HepG2 (cell line): Measurements from ENCODE around the gene NFE2L1. TPM values are rescaled to one million over a fixed set of nuclear protein-coding genes. Genes with fewer than 3 reads are reported as not detected.
A peak's percentile ranks its signal among the peaks of the same experiment; 100 is the strongest.

ENCODE experiments used
- HMG20B ChIP-seq: conservative IDR thresholded peaks from 2 replicates; pipeline ENCODE4 v1.6.1; 2016; ENCODE audit warnings: missing genetic modification reagents, missing compliant biosample characterization
- HNF1A ChIP-seq, 2 experiments: sonication (generic) in 1 of 2; formaldehyde crosslinking in 1 of 2; IDR thresholded peaks; 2 replicates each; pipeline versions ENCODE4 v1.4.0 to v1.6.1; 2016 to 2020; ENCODE audit warnings: borderline replicate concordance in 1 of 2, low read depth in 1 of 2, mild to moderate bottlenecking in 1 of 2, missing genetic modification reagents in 1 of 2
- KMT2B ChIP-seq: IDR thresholded peaks from 2 replicates; pipeline ENCODE4 v1.6.1; 2016; ENCODE audit warnings: missing genetic modification reagents, missing compliant biosample characterization
- NR2F6 ChIP-seq, 2 experiments: IDR thresholded peaks; 2 replicates each; pipeline ENCODE4 v1.6.1; 2016; ENCODE audit warnings: antibody characterized with exemption in 1 of 2, mild to moderate bottlenecking in 1 of 2
- RELA ChIP-seq: sonication (generic); formaldehyde crosslinking; IDR thresholded peaks from 2 replicates; pipeline ENCODE4 v1.4.0; 2020; ENCODE audit warnings: missing genetic modification reagents
- RFX3 ChIP-seq: IDR thresholded peaks from 2 replicates; pipeline ENCODE4 v1.6.1; 2016; ENCODE audit warnings: missing biosample characterization, missing genetic modification reagents
- RORA ChIP-seq: sonication (generic); formaldehyde crosslinking; IDR thresholded peaks from 2 replicates; pipeline ENCODE4 v1.5.0; 2020; ENCODE audit warnings: mild to moderate bottlenecking, missing genetic modification reagents, moderate library complexity
- TBP ChIP-seq: sonication (generic); formaldehyde crosslinking; IDR thresholded peaks from 2 replicates; pipeline ENCODE4 v1.5.0; 2020; ENCODE audit warnings: missing genetic modification reagents
- ZBTB7A ChIP-seq: sonication (generic); formaldehyde crosslinking; IDR thresholded peaks from 2 replicates; pipeline ENCODE4 v1.8.0; 2022; ENCODE audit warnings: mild to moderate bottlenecking, missing genetic modification reagents
- ZNF280D ChIP-seq: sonication (generic); formaldehyde crosslinking; IDR thresholded peaks from 2 replicates; pipeline ENCODE4 v1.5.1; 2020; ENCODE audit warnings: mild to moderate bottlenecking, missing genetic modification reagents
- ZNF318 ChIP-seq: sonication (generic); formaldehyde crosslinking; IDR thresholded peaks from 2 replicates; pipeline ENCODE4 v1.4.0; 2020; ENCODE audit warnings: mild to moderate bottlenecking, missing genetic modification reagents
- ZNF329 ChIP-seq: sonication (generic); formaldehyde crosslinking; IDR thresholded peaks from 2 replicates; pipeline ENCODE4 v1.9.0; 2021; ENCODE audit warnings: low read depth, mild to moderate bottlenecking, missing genetic modification reagents
- ZNF792 ChIP-seq: IDR thresholded peaks from 2 replicates; pipeline ENCODE4 v1.6.1; 2016
- polyA plus RNA-seq, 8 experiments: library from polyadenylated mRNA; depleted of rRNA in 3 of 8; stranded (reverse) in 7 of 8; unstranded in 1 of 8; fragments of >200 nt; fragmentation: Illumina TruSeq in 4 of 8; extraction: Trizol in 4 of 8; gene quantifications; 2 replicates each; pipeline versions ENCODE4 v1.2.1 to v1.2.3, GENCODE V29; 2011 to 2016; ENCODE audit warnings: low read depth in 4 of 8, missing spikeins in 1 of 8, mixed read lengths in 1 of 8; ENCODE audit not compliant: insufficient read depth in 1 of 8
- total RNA-seq, 5 experiments: library from RNA; depleted of rRNA; stranded (reverse); fragments of >200 nt; fragmentation: Illumina TruSeq; extraction: Trizol; gene quantifications; 2 replicates each; pipeline ENCODE4 v1.2.3, GENCODE V29; 2016; ENCODE audit warnings: low read depth in 1 of 5

NFE2L1 gene
- total and polyA plus RNA-seq, 2 of the 13 experiments (the other 11 are each of a cell fraction or from before 2014, with no cell fraction given), result 67.0 to 234 TPM

- TF ChIP-seq ZNF280D (CRISPR knock-in tag) (no peak), ZBTB7A (CRISPR knock-in tag) (peak; percentile 36; the same call in 1 of the 2 replicates), TBP (CRISPR knock-in tag) (no peak), RELA (no peak), KMT2B (CRISPR knock-in tag) (0 out of 2 replicates have a peak, but pooled peaks have one; percentile 54), HNF1A (IDR thresholded peaks at IDR 0.05; ENCODE audit: low read depth) (no peak), HNF1A (CRISPR knock-in tag; IDR thresholded peaks at IDR 0.05; ENCODE audit: borderline replicate concordance) (peak; percentile 49; the same call in 1 of the 2 replicates), RFX3 (CRISPR knock-in tag) (no peak), RORA (CRISPR knock-in tag) (no peak), NR2F6 (IDR thresholded peaks at IDR 0.05) (no peak), NR2F6 (CRISPR knock-in tag; IDR thresholded peaks at IDR 0.05) (0 out of 2 replicates have a peak, but pooled peaks have one; percentile 15), ZNF329 (CRISPR knock-in tag) (no peak), HMG20B (CRISPR knock-in tag) (no peak), ZNF318 (CRISPR knock-in tag) (peak; percentile 69; the same call in 1 of the 2 replicates), ZNF792 (CRISPR knock-in tag) (no peak)
These were observed 21.4 kb upstream of the NFE2L1 start (continued) for GRCh38 chr17:48026502-48027321.
